HepG2 (cell line): ENCODE data around the gene STMN3. TPM values are rescaled to one million over a fixed set of nuclear protein-coding genes. Genes with fewer than 3 reads are reported as not detected.

Experiments
- CCDC6 ChIP-seq: sonication (generic); formaldehyde crosslinking; IDR thresholded peaks from 2 replicates; pipeline ENCODE4 v1.8.1; 2022; ENCODE audit warnings: mild to moderate bottlenecking, missing genetic modification reagents, moderate library complexity
- FOXA1 ChIP-seq, 2 experiments: fragments of 450-650 bp in 1 of 2; sonication (generic) in 1 of 2; formaldehyde crosslinking in 1 of 2; IDR thresholded peaks; 2 replicates each; pipeline versions ENCODE4 v1.4.0 to v1.6.1; 2016 to 2020; ENCODE audit warnings: missing genetic modification reagents in 1 of 2
- KLF13 ChIP-seq: sonication (generic); formaldehyde crosslinking; IDR thresholded peaks from 2 replicates; pipeline ENCODE4 v1.4.0; 2020; ENCODE audit warnings: mild to moderate bottlenecking, missing genetic modification reagents
- NCOA2 ChIP-seq: sonication (generic); formaldehyde crosslinking; IDR thresholded peaks from 2 replicates; pipeline ENCODE4 v1.8.0; 2022; ENCODE audit warnings: inconsistent platforms
- RBM22 ChIP-seq: fragments of 200-400 bp; formaldehyde crosslinking; optimal IDR thresholded peaks from 2 replicates; pipeline ENCODE3; 2017; ENCODE audit warnings: mild to moderate bottlenecking, low read length, moderate library complexity
- ZIK1 ChIP-seq: sonication (generic); formaldehyde crosslinking; IDR thresholded peaks from 2 replicates; pipeline ENCODE4 v1.5.0; 2020; ENCODE audit warnings: mild to moderate bottlenecking, low read depth, missing genetic modification reagents, borderline replicate concordance
- ZKSCAN5 ChIP-seq: sonication (generic); formaldehyde crosslinking; IDR thresholded peaks from 2 replicates; pipeline ENCODE4 v1.5.1; 2020; ENCODE audit warnings: mild to moderate bottlenecking, missing genetic modification reagents
- ZNF451 ChIP-seq: sonication (generic); formaldehyde crosslinking; IDR thresholded peaks from 2 replicates; pipeline ENCODE4 v1.5.0; 2020; ENCODE audit warnings: mild to moderate bottlenecking, missing genetic modification reagents
- ZNF468 ChIP-seq: sonication (generic); formaldehyde crosslinking; IDR thresholded peaks from 2 replicates; pipeline ENCODE4 v1.8.0; 2022; ENCODE audit warnings: mild to moderate bottlenecking, moderate library complexity, missing genetic modification reagents
- ZNF547 ChIP-seq: sonication (generic); formaldehyde crosslinking; IDR thresholded peaks from 2 replicates; pipeline ENCODE4 v1.5.1; 2020; ENCODE audit warnings: mild to moderate bottlenecking, missing genetic modification reagents
- ZNF788 ChIP-seq: sonication (generic); formaldehyde crosslinking; IDR thresholded peaks from 2 replicates; pipeline ENCODE4 v1.5.0; 2020; ENCODE audit warnings: mild to moderate bottlenecking, missing genetic modification reagents, borderline replicate concordance
- polyA plus RNA-seq, 8 experiments: library from polyadenylated mRNA; depleted of rRNA in 3 of 8; stranded (reverse) in 7 of 8; unstranded in 1 of 8; fragments of >200 nt; fragmentation: Illumina TruSeq in 4 of 8; extraction: Trizol in 4 of 8; gene quantifications; 2 replicates each; pipeline versions ENCODE4 v1.2.1 to v1.2.3, GENCODE V29; 2011 to 2016; ENCODE audit warnings: low read depth in 4 of 8, missing spikeins in 1 of 8, mixed read lengths in 1 of 8; ENCODE audit not compliant: insufficient read depth in 1 of 8
- total RNA-seq, 5 experiments: library from RNA; depleted of rRNA; stranded (reverse); fragments of >200 nt; fragmentation: Illumina TruSeq; extraction: Trizol; gene quantifications; 2 replicates each; pipeline ENCODE4 v1.2.3, GENCODE V29; 2016; ENCODE audit warnings: low read depth in 1 of 5
- TF ChIP-seq, protein P1 (sequence below): sonication (generic); formaldehyde crosslinking; IDR thresholded peaks from 2 replicates; pipeline ENCODE4 v1.4.0; 2020; ENCODE audit warnings: missing genetic modification reagents
- TF ChIP-seq, protein P2 (sequence below): sonication (generic); formaldehyde crosslinking; IDR thresholded peaks from 2 replicates; pipeline ENCODE4 v1.8.1; 2023; ENCODE audit warnings: missing genetic modification reagents, mild to moderate bottlenecking, borderline replicate concordance
- TF ChIP-seq, protein P3 (sequence below): sonication (generic); formaldehyde crosslinking; IDR thresholded peaks from 2 replicates; pipeline ENCODE4 v1.5.0; 2020; ENCODE audit warnings: missing genetic modification reagents
- TF ChIP-seq, protein P4 (sequence below): sonication (generic); formaldehyde crosslinking; IDR thresholded peaks from 2 replicates; pipeline ENCODE4 v1.8.0; 2022; ENCODE audit warnings: mild to moderate bottlenecking, missing genetic modification reagents, moderate library complexity
- TF ChIP-seq, protein P5 (sequence below): sonication (generic); formaldehyde crosslinking; IDR thresholded peaks from 2 replicates; pipeline ENCODE4 v1.5.1; 2020; ENCODE audit warnings: mild to moderate bottlenecking, missing genetic modification reagents, borderline replicate concordance
- TF ChIP-seq, protein P6 (sequence below): sonication (generic); formaldehyde crosslinking; IDR thresholded peaks from 2 replicates; pipeline ENCODE4 v1.8.0; 2022; ENCODE audit warnings: missing genetic modification reagents, mild to moderate bottlenecking, borderline replicate concordance
- TF ChIP-seq, protein P7 (sequence below): sonication (generic); formaldehyde crosslinking; IDR thresholded peaks from 2 replicates; pipeline ENCODE4 v1.4.0; 2020; ENCODE audit warnings: missing genetic modification reagents, borderline replicate concordance

The STMN3 gene
- total and polyA plus RNA-seq, 2 of the 13 experiments (the other 11 are each of a cell fraction or from before 2014, with no cell fraction given): 21.0 to 48.3 TPM

DNA sequence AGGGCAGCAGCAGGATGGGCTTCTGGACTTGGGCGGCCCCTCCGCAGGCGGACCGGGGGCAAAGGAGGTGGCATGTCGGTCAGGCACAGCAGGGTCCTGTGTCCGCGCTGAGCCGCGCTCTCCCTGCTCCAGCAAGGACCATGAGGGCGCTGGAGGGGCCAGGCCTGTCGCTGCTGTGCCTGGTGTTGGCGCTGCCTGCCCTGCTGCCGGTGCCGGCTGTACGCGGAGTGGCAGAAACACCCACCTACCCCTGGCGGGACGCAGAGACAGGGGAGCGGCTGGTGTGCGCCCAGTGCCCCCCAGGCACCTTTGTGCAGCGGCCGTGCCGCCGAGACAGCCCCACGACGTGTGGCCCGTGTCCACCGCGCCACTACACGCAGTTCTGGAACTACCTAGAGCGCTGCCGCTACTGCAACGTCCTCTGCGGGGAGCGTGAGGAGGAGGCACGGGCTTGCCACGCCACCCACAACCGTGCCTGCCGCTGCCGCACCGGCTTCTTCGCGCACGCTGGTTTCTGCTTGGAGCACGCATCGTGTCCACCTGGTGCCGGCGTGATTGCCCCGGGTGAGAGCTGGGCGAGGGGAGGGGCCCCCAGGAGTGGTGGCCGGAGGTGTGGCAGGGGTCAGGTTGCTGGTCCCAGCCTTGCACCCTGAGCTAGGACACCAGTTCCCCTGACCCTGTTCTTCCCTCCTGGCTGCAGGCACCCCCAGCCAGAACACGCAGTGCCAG lies 43.6 kb upstream of the STMN3 start, which contains the start of gene TNFRSF6B (continued):
- TF ChIP-seq, protein P1, sequence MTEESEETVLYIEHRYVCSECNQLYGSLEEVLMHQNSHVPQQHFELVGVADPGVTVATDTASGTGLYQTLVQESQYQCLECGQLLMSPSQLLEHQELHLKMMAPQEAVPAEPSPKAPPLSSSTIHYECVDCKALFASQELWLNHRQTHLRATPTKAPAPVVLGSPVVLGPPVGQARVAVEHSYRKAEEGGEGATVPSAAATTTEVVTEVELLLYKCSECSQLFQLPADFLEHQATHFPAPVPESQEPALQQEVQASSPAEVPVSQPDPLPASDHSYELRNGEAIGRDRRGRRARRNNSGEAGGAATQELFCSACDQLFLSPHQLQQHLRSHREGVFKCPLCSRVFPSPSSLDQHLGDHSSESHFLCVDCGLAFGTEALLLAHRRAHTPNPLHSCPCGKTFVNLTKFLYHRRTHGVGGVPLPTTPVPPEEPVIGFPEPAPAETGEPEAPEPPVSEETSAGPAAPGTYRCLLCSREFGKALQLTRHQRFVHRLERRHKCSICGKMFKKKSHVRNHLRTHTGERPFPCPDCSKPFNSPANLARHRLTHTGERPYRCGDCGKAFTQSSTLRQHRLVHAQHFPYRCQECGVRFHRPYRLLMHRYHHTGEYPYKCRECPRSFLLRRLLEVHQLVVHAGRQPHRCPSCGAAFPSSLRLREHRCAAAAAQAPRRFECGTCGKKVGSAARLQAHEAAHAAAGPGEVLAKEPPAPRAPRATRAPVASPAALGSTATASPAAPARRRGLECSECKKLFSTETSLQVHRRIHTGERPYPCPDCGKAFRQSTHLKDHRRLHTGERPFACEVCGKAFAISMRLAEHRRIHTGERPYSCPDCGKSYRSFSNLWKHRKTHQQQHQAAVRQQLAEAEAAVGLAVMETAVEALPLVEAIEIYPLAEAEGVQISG (CRISPR knock-in tag): peak; percentile 24
- TF ChIP-seq CCDC6 (CRISPR knock-in tag) (0 out of 2 replicates have a peak, but pooled peaks have one; percentile 54), ZKSCAN5 (CRISPR knock-in tag) (peak; percentile 63; the same call in 1 of the 2 replicates), ZNF547 (CRISPR knock-in tag) (no peak), ZIK1 (CRISPR knock-in tag) (0 out of 2 replicates have a peak, but pooled peaks have one; percentile 28), ZNF451 (0 out of 2 replicates have a peak, but pooled peaks have one; percentile 42), NCOA2 (CRISPR knock-in tag) (peak; percentile 33; the same call in 1 of the 2 replicates), ZNF468 (CRISPR knock-in tag) (peak; percentile 88; the same call in 1 of the 2 replicates), FOXA1 (IDR thresholded peaks at IDR 0.05) (no peak), FOXA1 (CRISPR knock-in tag; IDR thresholded peaks at IDR 0.05) (peak; percentile 15), KLF13 (CRISPR knock-in tag) (peak; percentile 56; the same call in 1 of the 2 replicates), RBM22 (peak; percentile 6), ZNF788 (CRISPR knock-in tag) (peak; percentile 56; the same call in 1 of the 2 replicates)
- TF ChIP-seq, protein P2, sequence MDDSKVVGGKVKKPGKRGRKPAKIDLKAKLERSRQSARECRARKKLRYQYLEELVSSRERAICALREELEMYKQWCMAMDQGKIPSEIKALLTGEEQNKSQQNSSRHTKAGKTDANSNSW (CRISPR knock-in tag): no peak
- TF ChIP-seq, protein P3, sequence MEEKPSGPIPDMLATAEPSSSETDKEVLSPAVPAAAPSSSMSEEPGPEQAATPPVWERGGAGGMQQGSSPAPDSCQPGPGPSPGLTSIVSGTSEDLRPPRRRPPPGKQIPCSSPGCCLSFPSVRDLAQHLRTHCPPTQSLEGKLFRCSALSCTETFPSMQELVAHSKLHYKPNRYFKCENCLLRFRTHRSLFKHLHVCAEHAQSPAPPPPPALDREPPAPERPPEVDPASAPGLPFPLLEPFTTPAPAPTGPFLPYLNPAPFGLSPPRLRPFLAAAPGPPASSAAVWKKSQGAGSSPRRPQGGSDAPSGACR (CRISPR knock-in tag): peak; percentile 65
- TF ChIP-seq, protein P4, sequence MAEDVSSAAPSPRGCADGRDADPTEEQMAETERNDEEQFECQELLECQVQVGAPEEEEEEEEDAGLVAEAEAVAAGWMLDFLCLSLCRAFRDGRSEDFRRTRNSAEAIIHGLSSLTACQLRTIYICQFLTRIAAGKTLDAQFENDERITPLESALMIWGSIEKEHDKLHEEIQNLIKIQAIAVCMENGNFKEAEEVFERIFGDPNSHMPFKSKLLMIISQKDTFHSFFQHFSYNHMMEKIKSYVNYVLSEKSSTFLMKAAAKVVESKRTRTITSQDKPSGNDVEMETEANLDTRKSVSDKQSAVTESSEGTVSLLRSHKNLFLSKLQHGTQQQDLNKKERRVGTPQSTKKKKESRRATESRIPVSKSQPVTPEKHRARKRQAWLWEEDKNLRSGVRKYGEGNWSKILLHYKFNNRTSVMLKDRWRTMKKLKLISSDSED (CRISPR knock-in tag): 0 out of 2 replicates have a peak, but pooled peaks have one; percentile 20
- TF ChIP-seq, protein P5, sequence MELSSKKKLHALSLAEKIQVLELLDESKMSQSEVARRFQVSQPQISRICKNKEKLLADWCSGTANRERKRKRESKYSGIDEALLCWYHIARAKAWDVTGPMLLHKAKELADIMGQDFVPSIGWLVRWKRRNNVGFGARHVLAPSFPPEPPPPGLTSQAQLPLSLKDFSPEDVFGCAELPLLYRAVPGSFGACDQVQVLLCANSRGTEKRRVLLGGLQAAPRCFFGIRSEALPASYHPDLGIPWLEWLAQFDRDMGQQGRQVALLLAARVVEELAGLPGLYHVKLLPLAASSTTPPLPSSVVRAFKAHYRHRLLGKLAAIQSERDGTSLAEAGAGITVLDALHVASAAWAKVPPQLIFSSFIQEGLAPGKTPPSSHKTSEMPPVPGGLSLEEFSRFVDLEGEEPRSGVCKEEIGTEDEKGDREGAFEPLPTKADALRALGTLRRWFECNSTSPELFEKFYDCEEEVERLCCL: 0 out of 2 replicates have a peak, but pooled peaks have one; percentile 58
- TF ChIP-seq, protein P6, sequence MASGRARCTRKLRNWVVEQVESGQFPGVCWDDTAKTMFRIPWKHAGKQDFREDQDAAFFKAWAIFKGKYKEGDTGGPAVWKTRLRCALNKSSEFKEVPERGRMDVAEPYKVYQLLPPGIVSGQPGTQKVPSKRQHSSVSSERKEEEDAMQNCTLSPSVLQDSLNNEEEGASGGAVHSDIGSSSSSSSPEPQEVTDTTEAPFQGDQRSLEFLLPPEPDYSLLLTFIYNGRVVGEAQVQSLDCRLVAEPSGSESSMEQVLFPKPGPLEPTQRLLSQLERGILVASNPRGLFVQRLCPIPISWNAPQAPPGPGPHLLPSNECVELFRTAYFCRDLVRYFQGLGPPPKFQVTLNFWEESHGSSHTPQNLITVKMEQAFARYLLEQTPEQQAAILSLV (CRISPR knock-in tag): peak; percentile 69; the same call in 1 of the 2 replicates
- TF ChIP-seq, protein P7, sequence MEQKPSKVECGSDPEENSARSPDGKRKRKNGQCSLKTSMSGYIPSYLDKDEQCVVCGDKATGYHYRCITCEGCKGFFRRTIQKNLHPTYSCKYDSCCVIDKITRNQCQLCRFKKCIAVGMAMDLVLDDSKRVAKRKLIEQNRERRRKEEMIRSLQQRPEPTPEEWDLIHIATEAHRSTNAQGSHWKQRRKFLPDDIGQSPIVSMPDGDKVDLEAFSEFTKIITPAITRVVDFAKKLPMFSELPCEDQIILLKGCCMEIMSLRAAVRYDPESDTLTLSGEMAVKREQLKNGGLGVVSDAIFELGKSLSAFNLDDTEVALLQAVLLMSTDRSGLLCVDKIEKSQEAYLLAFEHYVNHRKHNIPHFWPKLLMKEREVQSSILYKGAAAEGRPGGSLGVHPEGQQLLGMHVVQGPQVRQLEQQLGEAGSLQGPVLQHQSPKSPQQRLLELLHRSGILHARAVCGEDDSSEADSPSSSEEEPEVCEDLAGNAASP: peak; percentile 8; the same call in 1 of the 2 replicates
